ENCODE results near the gene HIPK3.

DNA sequence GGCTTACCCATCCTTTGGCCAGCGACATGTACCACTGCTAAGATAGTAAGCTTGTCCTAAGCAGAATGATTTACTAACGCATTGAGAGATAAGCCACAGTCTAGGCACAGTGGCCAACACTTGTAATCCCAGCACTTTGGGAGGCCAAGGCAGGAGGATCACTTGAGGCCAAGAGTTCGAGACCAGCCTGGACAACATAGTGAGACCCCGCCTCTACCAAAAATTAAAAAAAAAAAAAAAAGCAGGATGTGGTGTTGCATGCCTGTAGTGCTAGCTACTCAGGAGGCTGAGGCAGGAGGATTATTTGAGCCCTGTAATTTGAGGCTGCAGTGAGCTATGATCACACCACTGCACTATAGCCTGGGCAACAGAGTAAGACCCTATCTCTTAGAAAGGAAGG lies 93.1 kb downstream of the HIPK3 start:
- TF ChIP-seq CTCF (IDR thresholded peaks at IDR 0.05) (no peak), POLR2A (IDR thresholded peaks at IDR 0.05) (no peak)

Measured in heart left ventricle (tissue), 13 donors.